ENCODE measurements around the gene MUSTN1. TPM values are rescaled to one million over a fixed set of nuclear protein-coding genes. Genes with fewer than 3 reads are reported as not detected.

The MUSTN1 gene
- polyA plus RNA-seq, 3 donors: 0.29 to 13.7 TPM; not detected in 1

DNA sequence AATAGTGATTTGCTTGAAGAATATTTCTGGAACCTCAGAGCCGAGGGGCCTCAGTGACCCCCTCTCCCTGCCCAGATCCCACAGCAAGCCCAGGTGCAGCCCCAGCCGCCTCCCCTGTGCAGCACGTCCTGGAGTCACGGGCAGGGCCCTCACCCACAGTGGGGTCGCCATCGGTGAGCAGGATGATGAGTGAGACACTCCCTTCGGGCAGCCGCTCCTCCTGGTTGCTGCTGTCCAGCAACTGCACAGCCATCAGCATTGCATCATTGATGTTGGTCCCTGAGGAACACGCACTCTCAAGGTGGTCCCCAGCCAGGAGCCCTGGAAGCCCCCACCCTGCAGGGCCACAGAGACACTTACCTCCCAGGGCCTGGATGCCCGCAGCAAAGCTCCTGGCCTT, 10.8 kb downstream of the MUSTN1 start:
- Mint-ChIP-seq H3K27ac (no peak overlapping the region), H3K9me3 (no peaks in the 10 kb centered on the region), H3K27me3 (ENCODE audit: low read depth in 3 of 3) (peaks cover 0 to 3% (median 2%) of the 10 kb centered on the region in 3 donors), H3K4me1 (no peaks in the 10 kb centered on the region), H3K4me3 (no peak overlapping the region), H3K36me3 (peaks cover 9 to 27% of the 10 kb centered on the region in 2 donors)
- no peak overlapping the region for H3K4me2 ChIP-seq (replicated peaks; ENCODE audit: extremely low read depth, low read length, poor library complexity, severe bottlenecking)
- peaks cover 5 to 26% of the 10 kb centered on the region in 2 donors for H3K36me3 ChIP-seq (replicated peaks in 1 of 2; ENCODE audit: control insufficient read depth in 1 of 2, insufficient read depth in 2 of 2, low read length in 2 of 2)
- no peak overlapping the region for H3K4me3 ChIP-seq (replicated peaks in 1 of 3; ENCODE audit: low read depth in 2 of 3, low read length in 3 of 3)
- no peak for DNase-seq
- H3K27me3 ChIP-seq (ENCODE audit: control insufficient read depth in 2 of 2, insufficient read depth in 2 of 2, low read length in 2 of 2): no peaks in the 10 kb centered on the region
- no peak overlapping the region for H2AFZ ChIP-seq (ENCODE audit: insufficient read depth, low read depth, low read length, poor library complexity, severe bottlenecking)
- TF ChIP-seq, protein P1, sequence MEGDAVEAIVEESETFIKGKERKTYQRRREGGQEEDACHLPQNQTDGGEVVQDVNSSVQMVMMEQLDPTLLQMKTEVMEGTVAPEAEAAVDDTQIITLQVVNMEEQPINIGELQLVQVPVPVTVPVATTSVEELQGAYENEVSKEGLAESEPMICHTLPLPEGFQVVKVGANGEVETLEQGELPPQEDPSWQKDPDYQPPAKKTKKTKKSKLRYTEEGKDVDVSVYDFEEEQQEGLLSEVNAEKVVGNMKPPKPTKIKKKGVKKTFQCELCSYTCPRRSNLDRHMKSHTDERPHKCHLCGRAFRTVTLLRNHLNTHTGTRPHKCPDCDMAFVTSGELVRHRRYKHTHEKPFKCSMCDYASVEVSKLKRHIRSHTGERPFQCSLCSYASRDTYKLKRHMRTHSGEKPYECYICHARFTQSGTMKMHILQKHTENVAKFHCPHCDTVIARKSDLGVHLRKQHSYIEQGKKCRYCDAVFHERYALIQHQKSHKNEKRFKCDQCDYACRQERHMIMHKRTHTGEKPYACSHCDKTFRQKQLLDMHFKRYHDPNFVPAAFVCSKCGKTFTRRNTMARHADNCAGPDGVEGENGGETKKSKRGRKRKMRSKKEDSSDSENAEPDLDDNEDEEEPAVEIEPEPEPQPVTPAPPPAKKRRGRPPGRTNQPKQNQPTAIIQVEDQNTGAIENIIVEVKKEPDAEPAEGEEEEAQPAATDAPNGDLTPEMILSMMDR (IDR thresholded peaks at IDR 0.05): no peak
- H4K20me1 ChIP-seq (ENCODE audit: insufficient read depth, low read length): no peaks in the 10 kb centered on the region
- 98% methylated on average over 9 of the region's 10 CpGs for WGBS (ENCODE audit: insufficient coverage)
- H3K79me2 ChIP-seq (ENCODE audit: insufficient read depth, low read length): no peaks in the 10 kb centered on the region
- H3K4me1 ChIP-seq (ENCODE audit: control insufficient read depth in 1 of 2, insufficient read depth in 2 of 2, low read length in 2 of 2): no peaks in the 10 kb centered on the region
- no peaks in the 10 kb centered on the region for H3K9me3 ChIP-seq (replicated peaks in 1 of 2; ENCODE audit: control insufficient read depth in 1 of 2, insufficient read depth in 1 of 2, low read length in 2 of 2)
- no peak overlapping the region for H3K27ac ChIP-seq (ENCODE audit: low read depth in 1 of 2, low read length in 2 of 2)
- no peak overlapping the region for H3K9ac ChIP-seq (ENCODE audit: insufficient read depth, low read length, poor library complexity, severe bottlenecking)
- intact Hi-C loops (cut with micrococcal nuclease): loop anchor here in 1 of 2 donors (5.0 kb wide), 1 partner anchor 82 kb away; no protein-coding TSS in a partner anchor

DNA sequence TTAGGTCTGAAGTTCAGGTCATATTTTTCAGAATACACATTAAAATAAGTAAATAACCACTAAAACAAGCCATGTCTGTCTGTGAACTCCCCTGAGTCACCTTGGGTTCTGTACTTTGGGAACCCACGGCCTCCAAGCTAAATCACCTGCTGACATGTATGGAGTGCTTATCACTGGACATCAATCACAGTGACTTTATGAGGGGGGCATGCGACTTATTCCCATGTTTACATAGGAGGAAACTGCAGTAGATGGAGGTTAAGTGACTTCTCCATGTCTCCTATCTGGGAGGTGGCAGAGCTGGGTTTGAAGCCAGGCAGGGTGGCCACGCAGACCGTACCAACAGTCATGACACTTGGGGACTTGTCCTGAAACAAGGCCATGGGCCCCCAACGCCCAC, 12.5 kb downstream of the MUSTN1 start:
- no peak for DNase-seq
- peaks cover 5 to 26% of the 10 kb centered on the region in 2 donors for H3K36me3 ChIP-seq (replicated peaks in 1 of 2; ENCODE audit: control insufficient read depth in 1 of 2, insufficient read depth in 2 of 2, low read length in 2 of 2)
- Mint-ChIP-seq H3K4me3 (no peak overlapping the region), H3K9me3 (no peaks in the 10 kb centered on the region), H3K27me3 (ENCODE audit: low read depth in 3 of 3) (peaks cover 0 to 2% (median 1%) of the 10 kb centered on the region in 3 donors), H3K4me1 (no peaks in the 10 kb centered on the region), H3K27ac (no peak overlapping the region), H3K36me3 (peaks cover 9 to 23% of the 10 kb centered on the region in 2 donors)
- 98% methylated on average over 4 of the region's 5 CpGs for WGBS (ENCODE audit: insufficient coverage)
- intact Hi-C loops (cut with micrococcal nuclease): loop anchor here in 1 of 2 donors (5.0 kb wide), 1 partner anchor 80 kb away; no protein-coding TSS in a partner anchor
- TF ChIP-seq, protein P1 (IDR thresholded peaks at IDR 0.05): no peak
- H3K4me1 ChIP-seq (ENCODE audit: control insufficient read depth in 1 of 2, insufficient read depth in 2 of 2, low read length in 2 of 2): no peaks in the 10 kb centered on the region
- no peaks in the 10 kb centered on the region for H3K9me3 ChIP-seq (replicated peaks in 1 of 2; ENCODE audit: control insufficient read depth in 1 of 2, insufficient read depth in 1 of 2, low read length in 2 of 2)
- H3K9ac ChIP-seq (ENCODE audit: insufficient read depth, low read length, poor library complexity, severe bottlenecking): no peak overlapping the region
- no peak overlapping the region for H3K4me3 ChIP-seq (replicated peaks in 1 of 3; ENCODE audit: low read depth in 2 of 3, low read length in 3 of 3)
- H3K27me3 ChIP-seq (ENCODE audit: control insufficient read depth in 2 of 2, insufficient read depth in 2 of 2, low read length in 2 of 2): no peaks in the 10 kb centered on the region
- H3K27ac ChIP-seq (ENCODE audit: low read depth in 1 of 2, low read length in 2 of 2): no peak overlapping the region
- no peak overlapping the region for H3K4me2 ChIP-seq (replicated peaks; ENCODE audit: extremely low read depth, low read length, poor library complexity, severe bottlenecking)
- H4K20me1 ChIP-seq (ENCODE audit: insufficient read depth, low read length): no peaks in the 10 kb centered on the region
- H3K79me2 ChIP-seq (ENCODE audit: insufficient read depth, low read length): no peaks in the 10 kb centered on the region
- no peak overlapping the region for H2AFZ ChIP-seq (ENCODE audit: insufficient read depth, low read depth, low read length, poor library complexity, severe bottlenecking)

Measured in CD14-positive monocyte (primary cell).